Activated CD8-positive, alpha-beta memory T cell treated with anti-CD3 and anti-CD28 coated beads for 4 hours (primary cell): ENCODE measurements around the gene NAXE.
"Not testable (repeated sequence)": the region's sequence is repeated elsewhere in the genome, so short reads cannot be mapped to it uniquely, and the experiment has no call there.

Source experiments
- DNase-seq, 2 donors: peaks; one replicate each; pipeline ENCODE4 v3.0.0-alpha.2; 2020; ENCODE audit warnings: low read depth in 2 of 2

NAXE gene

DNA sequence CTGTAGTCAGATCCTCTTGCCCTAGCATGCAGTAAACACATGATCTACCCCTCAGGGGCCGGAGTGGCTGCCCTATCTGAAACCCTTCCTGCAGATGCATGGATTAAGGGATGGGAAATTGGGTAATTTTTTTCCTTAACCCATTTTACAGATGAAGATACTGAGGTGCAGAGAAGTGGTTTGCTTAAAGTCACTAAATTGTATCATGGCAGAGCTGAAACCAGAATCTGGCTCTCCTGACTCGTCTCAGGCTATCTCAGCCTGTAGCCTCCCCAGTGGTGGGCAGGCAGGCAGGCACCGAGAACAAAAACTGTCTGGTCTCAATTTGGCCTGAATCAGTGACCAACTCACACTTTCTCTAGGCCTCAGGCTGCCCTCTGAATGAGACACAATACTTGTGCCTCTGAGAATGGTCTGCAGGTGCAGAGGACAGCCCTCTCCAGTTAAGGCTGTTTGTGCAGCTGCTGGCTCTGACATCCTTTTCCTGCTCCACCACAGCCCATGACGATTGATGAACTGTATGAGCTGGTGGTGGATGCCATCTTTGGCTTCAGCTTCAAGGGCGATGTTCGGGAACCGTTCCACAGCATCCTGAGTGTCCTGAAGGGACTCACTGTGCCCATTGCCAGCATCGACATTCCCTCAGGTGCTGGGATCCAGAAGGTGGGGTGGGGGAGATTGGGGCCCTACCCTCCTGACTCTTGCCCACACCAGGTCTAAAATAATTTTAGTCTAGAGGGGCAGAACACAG lies 1.5 kb downstream of the NAXE start:
- no peak for DNase-seq

- DNase-seq: no peak
Measured at GRCh38 chr1:156593661-156593989, 2.0 kb downstream of the NAXE start.

DNA sequence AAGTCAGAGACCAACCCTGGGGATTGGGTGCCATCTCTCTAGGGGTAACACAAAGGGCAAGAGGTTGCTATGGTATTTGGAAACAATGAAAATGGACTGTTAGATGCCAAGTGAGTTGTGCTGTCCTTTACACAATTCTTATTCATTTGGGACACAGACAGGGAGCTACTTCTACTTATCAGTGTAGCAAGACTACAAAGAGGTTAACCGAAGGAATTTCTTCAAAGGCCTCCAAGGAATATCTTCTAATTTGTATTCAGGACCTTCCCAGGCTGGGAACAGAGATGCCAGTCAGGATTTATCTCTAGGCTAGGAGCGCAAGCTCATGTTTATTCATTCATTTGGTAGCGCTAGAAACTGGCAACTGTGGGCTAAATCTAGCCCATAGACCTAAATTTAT lies 2.6 kb downstream of the NAXE start:
- DNase-seq: no peak

DNA sequence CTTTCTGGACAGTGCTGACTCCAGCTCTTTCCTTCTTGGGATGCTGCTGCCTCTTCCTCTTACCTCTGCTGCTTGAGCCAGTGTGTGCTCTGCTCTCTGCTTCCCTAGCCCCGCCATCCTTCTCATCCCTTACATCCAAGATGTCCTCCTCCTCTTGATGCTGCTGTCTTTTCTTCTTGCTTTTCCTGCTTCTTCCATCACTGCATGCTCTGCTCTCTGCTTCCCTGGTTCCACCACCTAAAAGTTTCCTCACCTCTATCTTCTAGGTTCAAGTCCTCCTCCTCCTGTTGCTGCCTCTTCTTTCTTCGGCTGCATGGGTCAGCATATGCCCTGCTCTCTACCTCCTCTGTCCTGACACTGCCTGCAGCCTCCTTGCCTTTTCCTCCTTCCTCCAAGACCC lies 3.4 kb downstream of the NAXE start:
- DNase-seq: no peak

DNA sequence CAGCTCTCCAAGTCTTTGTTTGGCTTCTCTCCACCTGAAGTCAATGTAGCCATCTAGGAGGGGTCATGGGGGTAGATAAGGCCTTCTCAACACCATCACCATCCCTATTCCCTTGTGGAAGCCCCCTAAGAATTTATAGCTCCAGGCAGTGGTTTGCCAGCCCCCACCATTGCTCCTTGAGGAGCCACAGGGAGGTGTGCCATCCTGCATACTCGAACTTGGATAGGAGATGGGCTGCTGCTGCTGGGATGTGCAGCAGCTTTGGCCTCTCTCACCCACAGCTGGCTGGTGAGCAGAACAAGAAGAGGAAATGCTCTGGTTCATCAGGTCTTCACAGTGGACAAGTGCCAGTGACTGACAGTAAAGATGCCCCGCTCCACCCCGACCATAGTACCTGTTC lies 4.8 kb downstream of the NAXE start:
- no peak for DNase-seq

GRCh38 chr1:156598125-156598524 lies 6.5 kb downstream of the NAXE start:
- DNase-seq: no peak

GRCh38 chr1:156598731-156599432 lies 7.3 kb downstream of the NAXE start:
- no peak for DNase-seq

GRCh38 chr1:156599811-156600210 lies 8.2 kb downstream of the NAXE start:
- DNase-seq: no peak

DNA sequence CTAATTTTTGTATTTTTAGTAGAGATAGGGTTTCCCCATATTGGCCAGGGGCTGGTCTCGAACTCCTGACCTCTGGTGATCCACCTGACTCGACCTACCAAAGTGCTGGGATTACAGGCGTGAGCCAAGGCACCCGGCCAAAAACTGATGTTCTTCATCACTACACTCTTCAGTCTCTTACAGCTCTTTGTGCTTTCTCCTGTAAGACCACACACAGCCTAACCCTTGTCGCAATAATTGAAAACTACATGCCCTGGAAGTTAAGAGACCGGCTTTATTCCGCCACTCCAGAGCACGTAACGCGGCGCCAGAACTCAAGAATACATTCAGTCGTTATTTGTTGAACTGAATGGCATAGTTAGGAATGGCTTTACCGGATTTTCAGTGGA lies 9.2 kb downstream of the NAXE start:
- DNase-seq: no peak

DNA sequence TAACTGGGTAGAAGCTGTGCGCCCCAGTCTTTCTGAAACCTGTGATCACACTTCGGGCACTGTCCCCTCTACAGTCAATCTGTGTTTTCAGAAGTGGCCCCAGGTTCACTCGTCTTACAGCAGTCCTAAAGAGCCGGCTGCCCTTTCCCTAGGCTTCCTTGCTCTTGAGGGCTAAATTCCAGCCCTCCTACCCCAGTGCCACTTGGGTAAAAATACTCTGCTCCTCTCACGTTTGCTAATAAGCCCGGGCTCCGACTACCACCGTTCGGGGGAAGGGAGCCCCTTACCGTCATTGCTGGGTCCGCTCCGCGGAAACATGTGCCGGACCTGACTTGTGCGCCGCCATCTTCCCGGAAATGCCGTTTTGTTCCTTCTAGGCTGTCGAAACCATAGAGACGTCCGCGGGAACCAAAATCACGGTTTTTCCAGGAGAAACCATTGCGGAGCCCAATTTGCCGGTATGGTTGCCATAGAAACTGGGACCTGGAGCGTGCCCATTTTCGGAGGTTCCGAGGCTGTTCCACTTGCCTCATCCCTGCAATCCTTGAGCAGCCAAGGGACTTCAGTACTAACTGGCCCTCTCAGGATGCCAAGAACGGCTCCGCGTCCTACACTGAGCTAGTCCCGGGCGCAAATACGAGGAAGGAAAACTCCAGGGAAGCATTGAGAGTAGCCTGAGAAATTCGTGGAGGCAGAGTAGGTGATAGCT lies 9.7 kb downstream of the NAXE start, which contains the start of gene GPATCH4:
Gene GPATCH4, minus strand, starts transcription at position 358 of the 709 bp plus-strand sequence.
- peak; percentile 50 to 67 for DNase-seq

DNA sequence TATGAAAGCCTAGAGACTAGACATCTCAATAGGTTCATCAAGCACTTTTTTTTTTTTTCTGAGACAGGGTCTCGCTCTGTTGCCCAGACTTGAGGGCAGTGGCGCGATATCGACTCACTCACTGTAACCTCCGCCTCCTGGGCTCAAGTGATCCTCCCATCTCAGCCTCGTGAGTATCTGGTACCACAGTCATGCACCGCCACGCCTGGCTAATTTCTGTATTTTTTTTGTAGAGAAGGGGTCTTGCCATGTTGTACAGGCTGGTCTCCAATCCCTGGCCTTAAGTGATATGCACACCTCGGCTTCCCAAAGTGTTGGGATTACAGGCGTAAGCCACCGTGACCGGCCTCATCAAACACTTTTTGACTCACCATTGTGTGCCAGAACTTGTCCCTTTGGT lies 10.3 kb downstream of the NAXE start:
- no peak for DNase-seq

DNA sequence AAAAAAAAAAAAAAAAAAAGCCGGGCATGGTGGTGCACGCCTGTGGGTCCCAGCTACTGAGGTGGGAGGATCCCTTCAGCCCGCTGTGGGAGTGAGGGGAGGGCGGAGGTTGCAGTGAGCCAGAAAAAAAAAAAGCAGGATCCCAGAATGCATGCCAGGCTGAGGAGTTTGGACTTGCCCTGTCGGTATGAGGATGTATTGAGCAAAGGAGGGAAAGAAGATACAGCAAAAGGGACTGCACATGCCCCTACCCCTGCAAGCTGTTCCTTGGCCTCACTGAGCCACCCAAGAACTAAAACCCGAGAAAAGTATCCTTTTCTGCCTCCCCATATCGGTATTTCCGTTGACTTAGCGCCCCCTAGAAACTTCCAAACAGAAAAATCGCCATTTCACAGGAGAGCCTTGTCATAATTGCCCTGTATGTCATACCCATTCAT lies 11.0 kb downstream of the NAXE start:
- no peak for DNase-seq

DNA sequence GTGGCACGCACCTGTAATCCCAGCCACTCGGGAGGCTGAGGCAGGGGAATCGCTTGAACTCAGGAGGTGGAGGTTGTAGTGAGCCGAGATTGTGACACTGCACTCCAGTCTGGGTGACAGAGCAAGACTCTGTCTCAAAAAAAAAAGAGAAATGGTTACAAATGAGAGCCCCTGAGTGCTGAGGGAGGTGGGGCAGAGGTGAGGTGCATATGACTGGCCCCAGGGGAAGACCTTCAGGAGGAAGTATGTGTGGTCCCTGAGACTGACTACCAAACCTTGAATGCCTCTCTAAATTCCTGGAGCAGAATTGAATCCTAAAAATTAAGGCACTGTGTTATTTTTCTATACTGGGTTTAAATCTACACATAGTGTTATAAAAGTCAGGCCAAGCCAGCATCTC lies 15.8 kb downstream of the NAXE start:
- DNase-seq: not testable (repeated sequence)

DNA sequence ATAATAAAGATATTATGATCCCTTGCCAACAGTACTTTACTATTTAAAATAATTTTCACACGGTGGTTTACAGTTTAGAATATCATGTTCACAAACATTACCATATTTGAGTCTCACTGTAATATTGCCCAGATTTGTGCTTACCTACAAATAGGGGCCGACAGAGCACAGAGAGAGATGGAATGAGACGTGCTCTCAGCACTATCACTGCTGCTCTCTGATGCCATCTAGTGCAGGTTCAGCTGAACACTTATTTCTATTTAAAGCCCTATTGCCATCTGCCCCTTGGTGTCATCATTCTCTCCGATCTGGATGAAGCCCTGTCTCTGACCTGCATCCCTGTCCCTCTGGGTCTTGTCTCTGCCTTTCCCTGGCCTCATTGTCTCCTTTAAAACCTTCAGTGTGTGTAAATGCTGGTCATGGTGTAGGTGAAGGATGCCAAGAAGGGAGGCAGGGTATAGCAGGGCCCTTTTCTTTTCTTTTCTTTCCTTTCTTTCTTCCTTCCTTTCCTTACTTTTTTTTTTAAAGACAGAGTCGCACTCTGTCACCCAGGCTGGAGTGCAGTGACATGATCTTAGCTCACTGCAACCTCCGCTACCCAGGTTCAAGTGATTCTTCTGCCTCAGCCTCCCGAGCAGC lies 16.6 kb downstream of the NAXE start:
- DNase-seq: peak; percentile 29 to 36

- DNase-seq: peak in 1 of 2 donors; percentile 31
Measured at GRCh38 chr1:156608981-156609380, 17.4 kb downstream of the NAXE start.

DNA sequence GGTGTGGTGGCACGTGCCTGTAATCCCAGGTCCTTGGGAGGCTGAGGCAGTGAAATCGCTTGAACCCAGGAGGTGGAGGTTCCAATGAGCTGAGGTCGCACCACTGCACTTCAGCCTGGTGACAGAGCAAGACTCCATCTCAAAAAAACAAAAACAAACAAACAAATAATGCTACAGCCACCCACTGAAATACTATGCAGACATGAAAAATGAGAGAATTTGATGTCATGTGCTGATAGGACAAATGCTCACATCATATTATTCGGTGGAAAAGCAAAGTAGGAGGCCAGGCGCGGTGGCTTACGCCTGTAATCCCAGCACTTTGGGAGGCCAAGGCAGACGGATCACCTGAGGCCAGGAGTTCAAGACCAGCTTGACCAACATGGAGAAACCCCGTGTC lies 18.5 kb downstream of the NAXE start:
- not testable (repeated sequence) for DNase-seq

DNA sequence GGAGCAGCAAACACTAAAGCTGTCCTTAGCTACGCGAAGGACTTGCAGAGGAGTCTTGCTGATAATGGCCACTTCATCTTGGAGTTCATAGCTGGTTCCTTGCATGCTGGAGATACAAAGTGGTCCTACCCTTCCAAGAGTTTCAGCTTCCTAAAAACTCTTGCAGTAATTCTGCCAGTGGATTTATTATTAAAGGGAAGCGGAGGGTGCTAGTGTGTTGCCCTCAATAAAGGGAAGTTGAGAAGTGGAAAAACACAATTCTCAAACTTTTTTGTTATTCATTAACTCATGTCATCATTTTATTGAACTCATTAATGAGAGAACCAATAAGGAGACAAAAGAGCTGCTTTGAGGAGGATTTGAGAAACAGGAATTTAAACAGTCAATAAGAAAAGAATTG lies 21.1 kb downstream of the NAXE start:
- DNase-seq: no peak

DNA sequence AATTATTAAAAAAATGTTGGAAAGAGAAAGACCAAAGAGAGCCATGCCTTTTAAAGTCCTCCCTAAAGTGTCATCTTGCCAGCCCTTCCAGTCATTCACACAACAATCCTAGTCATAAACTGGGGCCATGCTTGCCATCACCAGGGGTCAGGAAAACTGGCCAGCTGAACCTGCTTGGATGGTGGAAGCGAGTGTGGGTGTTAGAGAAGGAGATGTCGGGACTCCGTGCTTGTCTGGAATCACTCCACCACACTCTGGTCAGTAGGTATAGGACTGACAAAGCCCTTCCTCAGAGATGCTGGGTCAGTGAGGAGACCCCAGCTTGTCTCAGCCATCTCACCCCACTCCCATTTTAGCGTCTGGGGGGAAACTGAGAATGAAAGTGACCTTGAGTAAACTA lies 24.4 kb downstream of the NAXE start:
- DNase-seq: no peak

DNA sequence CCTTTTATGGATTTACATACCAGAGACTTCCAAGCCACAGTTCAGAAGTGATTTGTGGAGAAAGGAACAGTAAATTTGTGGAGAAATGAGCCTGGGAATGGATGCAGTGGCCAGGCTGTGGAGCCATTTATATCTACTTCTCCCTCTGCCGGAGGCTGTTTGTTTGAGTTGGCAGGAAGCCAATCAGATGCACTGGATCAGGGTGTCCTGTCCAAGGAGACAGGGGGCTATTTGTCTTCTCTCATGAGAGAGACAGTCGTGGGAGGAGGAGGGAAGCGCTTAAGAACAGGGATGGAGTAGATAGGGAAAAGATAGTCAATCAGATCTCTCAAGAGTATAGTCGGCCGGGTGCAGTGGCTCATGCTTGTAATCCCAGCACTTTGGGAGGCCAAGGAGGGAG lies 24.9 kb downstream of the NAXE start:
- no peak for DNase-seq

GRCh38 chr1:156618853-156619581 lies 27.4 kb downstream of the NAXE start, which contains the start of gene HAPLN2:
Gene HAPLN2, plus strand, starts transcription at chr1:156619415. Its CDS starts 4,076 bp downstream, at chr1:156623491.
- DNase-seq: no peak

- DNase-seq: no peak
Measured at GRCh38 chr1:156619582-156619955, 28.0 kb downstream of the NAXE start.
